COLO668 (cell line): ENCODE data around the gene GPR17.

ENCODE experiments used
- DNase-seq: peaks from one replicate; lab custom pipeline; 2025; ENCODE audit not compliant: unreplicated experiment; lab: John Stamatoyannopoulos, UW

The GPR17 gene

DNA sequence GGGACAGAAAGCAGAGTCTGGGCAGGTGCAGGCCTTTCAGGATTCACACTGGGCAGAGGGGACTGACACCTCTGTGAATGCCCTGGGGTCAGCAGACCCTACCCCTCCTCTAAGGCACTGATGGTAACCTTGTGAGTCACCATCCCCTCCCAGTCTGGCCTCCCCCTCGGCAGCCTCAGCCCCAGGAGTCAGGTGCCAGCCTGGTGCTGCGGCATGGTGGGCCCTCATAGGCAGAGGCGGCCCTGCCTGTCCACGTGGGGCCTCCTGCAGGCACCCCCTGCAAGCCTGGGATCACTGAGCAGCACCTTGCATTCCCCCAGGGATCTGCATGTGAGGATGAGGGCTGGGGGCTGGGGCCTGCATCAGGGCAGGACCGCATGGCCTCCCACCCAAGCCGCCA, 4.8 kb upstream of the GPR17 start:
- DNase-seq: no peak

DNA sequence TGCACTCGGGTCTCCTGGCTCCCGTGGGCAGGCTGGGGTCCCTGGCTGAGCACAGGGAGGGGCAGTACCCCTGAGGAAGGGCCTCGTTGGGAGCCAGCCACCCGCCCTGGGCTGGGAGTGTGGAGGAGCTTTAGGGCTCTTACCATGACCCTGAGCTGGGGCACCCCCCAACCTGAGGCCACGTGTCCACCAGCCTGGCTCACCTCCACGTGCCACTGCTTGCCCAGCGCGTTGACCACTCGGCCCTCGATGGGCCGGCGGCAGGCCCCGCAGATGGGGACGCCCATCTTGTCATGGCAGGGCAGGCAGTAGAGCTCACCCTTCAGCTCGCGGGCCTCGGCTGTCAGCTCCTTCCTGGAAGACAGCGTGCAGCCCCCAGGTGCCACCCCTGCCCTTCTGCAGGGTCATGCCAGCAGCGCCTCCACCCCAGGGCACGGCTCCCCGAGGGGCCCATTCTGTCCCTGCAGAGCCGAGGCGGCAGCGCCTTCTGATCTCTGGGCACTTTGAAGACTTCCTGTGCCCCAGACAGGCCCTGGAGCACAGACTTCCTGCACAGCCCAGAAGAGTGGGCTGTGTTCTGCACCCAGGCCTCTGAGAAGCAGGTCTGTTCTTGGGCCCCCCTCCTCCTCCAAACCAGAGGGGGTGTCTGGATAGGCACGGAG, 4.0 kb upstream of the GPR17 start:
- DNase-seq: no peak

DNA sequence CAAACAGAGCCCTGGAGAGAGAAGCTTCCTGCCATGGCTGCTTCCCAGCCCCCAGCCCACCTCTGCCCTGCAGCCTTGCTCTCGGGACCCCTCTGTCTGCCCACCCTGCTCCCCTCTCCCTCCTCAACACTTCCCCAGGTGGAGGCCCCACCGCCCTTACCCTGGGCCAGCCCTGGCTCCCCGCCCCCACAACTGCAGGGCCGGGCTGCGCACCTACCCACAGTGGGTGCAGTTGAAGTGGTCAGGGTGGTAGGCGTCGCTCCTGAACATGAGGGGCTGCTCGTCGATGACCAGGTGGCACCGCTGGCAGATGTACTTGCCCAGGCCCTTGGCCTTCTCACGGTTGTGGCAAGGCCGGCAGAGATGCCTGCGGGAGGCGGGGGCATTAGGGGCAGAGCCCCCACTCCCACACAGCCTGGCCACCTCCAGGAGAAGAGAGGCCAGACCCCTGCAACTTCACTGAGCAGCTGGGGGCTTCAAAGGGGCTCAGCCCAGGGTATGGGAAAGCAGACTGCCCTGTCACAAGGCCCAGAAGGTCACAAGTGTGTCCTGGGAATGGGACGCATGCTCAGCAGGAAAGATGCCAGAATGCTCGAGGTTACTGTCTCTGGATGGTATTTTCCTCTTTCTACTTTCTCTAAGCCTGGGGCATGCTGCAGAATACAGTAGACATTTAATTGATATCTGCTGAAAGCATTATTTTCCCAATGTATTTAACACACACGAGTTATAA, 3.1 kb upstream of the GPR17 start:
- no peak for DNase-seq

DNA sequence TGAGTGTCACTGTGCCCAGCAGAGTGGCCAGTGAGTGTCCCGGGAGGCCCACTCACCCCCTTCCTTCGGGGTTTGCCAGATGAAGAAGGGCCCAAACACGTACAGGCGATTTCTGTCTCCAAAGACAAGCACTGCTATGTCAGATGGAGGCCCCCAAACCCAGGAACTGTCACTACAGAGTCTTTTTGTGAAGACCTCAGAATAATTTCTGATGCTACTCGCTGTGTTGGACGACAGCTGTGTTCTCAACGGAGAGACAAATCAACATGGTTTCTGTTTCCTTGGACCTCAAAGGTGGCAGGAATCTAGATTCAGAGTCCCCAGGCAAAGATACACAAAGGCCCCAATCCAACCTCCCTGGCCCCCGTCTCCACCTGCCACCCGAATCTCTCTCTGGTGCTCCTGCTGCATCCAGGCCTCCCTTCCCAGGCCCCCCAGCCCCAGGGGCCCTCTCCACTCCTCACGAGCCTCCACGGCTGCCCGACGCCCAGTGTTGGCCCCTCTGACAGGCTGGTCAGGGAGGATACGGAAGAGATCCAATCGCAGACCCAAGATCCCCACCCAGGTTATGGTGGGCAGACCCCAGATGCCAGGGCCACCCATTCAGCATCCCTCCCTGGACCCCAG, 2.4 kb upstream of the GPR17 start:
- DNase-seq: no peak

DNA sequence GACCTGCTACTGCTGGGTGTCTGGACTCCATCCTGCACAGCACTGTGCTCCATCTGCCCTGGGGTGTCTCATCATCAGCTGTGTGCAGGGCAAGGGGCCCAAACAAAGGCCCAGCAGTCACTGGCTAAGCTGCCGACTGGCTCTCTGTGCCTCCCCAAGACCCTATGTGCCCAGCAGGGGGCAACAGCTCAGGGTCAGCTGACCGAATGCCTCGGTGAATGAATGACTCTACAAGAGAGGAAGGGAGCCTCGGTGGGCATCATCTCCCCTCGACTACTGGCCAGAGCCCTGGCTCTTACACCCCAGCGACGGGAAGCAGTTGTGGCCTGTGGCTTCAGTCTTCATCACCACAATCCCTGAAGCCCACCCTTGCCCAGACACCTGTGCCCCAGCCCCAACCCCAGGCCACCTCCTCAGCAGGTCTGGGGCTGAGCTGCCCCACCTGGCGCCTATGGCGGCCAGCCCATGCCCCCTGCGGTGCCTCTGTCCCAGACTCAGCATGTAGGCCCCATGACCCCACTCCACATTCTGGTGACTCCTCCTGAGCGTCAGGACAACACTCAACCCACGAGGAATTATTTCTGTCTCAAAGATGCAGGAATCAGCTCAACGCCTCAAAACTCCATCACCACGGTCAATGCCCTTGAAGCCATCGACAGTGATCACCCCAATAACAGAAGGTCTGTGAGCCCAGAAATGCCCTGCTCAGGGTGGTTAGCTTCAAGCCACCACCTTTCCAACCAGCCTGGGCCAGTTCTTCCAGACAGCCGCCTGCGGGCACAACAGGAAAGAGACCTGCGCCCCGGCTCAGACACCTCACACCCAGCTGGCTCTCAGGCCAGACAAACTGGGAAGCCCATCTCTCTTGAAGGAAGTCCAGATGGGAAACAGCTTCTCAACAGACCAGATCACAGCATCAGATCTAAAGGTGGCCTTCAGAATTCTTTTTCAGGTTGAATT, 1.6 kb upstream of the GPR17 start:
- DNase-seq: peak; percentile 31

DNA sequence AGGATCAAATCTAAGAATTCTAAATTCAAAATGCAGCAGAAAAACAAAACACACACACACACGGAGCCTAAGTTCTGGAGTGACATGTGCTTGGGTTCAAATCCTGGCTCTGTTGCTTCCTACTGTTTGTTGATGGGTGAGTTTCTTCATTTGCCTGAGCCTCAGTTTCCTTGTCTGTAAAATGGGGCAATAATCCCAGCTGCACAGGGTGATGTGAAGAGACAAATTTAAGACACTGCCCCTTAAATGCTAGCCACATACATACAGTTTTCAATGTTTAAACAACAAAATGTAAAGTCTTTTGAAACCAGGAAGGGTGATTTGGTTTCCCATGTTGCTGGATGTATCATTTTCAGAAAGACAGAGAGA, 943 bp upstream of the GPR17 start:
- no peak for DNase-seq

DNA sequence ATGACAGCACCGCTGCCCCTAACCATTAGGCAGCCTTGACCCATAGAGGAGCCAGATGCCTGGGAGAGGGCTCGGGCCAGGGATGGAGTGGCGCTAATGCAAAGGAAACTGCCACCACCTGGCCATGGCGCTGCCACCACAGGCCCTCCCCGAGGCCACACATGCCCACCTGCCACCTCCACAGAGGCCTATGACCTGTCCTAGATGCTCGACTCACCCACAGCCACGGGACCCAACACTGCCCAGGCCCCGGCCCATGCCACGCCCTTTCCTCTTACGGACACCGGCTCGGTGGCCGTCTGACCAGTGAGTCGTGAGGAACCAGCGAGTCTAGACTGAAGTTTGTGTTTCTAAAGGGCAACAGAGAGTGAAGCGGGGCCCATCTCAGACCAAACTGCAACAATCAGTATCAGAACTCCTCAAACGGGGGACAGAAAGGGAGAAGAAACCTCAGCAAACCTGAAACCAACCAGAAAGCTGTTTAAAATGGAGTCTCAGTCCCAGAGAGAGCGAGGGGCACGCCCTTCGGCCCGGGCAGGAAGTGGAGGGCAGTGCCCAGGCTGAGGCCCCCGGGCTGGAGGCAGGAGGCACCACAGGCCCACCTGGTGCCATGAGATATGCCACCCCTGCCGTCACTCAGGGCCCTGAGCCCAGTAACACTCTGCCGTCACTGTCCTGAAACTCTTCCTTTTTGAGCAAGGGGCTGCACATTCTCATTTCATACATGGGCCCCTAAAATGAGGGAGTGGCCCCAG, 711 bp downstream of the GPR17 start:
- no peak for DNase-seq

DNA sequence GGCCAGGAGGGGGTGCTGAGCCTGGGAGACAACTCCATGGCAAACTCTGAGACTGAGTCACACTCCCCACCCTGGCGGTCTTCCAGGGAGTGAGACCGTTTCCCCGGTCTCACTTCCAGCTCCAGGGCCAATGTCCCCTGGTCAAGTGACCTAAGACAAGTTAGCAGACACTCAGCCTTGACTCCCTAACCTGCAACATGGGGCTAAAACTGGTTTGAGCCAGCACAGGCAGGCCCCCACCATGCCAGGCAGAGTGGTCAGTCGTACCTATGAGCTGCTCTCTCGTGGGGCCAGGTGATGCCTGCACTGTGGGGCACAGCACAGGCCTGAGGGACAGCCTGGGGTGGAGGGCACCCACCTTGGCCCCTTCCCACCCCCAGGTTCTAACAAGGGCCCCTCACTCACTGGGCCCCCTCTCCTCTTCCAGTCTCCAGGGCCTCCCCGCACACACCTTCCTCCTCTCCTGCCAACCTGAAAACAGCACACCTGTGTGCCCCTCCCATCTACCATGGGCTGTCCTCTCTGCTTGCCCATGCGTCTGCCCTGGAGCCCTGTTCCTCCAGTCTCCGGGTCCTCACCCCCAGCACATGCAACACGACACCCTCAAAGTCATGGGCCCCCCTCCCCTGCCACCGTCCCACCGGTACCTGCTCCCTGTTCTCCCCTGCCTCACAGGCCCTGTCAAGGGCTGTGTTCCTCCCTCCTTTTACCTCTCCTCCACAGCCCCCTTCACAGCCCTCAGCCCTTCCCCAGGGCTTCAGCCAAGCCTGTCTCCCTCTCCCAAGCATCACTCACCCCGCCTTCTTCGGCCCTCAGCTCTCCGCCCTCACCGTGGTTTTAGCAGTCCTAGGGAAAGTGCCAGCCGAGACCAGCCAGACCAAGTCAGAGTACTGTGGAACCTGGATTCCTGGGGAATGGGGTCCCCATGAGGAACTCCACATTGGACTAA, 1.6 kb downstream of the GPR17 start:
- DNase-seq: no peak

DNA sequence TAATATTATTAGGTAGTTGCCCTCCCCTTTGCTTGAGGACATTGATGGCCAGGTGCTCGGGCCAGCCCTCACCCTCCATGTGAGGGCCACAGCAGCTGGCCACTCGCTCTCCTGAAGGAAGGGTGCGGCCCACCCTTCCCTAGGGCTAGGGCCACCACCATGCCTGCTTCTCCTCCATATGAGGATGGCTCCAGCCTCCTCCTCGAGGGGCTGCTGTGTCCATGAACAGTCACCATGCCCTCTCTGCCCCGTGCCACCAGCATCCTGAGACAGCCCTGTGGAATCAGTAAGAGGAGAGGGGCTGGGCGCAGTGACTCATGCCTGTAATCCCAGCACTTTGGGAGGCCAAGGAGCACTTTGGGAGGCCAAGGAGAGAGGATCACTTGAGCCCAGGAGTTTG, 2.4 kb downstream of the GPR17 start:
- no peak for DNase-seq

DNA sequence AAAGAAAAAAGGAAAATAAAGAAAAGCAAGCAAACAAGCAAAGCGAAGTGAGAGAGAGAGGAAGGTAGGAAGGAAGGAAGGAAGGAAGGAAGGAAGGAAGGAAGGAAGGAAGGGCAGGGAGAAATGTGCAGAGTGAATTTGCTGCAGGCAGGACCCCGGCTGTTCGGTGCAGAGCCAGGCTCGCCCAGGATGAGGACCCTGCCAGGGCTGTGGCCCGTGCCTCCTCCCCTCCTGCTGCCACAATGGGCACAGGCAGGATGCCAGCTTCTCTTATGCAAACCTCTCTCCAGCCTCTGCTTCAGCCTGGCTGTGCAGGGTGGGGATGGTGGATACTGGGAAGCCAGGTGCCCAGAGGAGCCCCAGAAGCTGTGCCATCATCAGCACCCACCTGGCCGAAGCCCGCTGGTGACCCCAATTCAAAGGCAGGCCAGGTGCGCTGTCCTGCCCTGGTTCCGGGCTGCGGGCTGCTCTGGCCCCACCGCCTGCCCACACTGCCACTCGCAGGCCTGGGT, 3.2 kb downstream of the GPR17 start:
- no peak for DNase-seq

DNA sequence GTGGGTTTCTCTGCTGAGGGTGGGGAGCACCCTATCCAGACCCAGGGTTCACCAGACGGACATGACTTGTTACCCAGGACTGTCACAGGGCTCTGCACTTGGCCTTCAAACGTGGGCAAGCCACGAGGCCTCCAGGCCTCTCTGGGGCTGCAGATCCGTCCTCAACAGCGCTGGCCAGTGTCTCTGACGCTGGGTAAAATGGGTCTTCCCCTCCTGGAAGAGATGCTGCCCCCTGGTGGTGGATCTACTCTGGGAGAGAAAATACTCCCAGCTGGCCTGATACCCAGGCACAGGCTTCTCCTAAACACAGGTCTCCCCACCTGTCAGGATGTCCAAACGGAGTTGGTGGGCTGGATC, 3.7 kb downstream of the GPR17 start:
- peak; percentile 85 for DNase-seq

DNA sequence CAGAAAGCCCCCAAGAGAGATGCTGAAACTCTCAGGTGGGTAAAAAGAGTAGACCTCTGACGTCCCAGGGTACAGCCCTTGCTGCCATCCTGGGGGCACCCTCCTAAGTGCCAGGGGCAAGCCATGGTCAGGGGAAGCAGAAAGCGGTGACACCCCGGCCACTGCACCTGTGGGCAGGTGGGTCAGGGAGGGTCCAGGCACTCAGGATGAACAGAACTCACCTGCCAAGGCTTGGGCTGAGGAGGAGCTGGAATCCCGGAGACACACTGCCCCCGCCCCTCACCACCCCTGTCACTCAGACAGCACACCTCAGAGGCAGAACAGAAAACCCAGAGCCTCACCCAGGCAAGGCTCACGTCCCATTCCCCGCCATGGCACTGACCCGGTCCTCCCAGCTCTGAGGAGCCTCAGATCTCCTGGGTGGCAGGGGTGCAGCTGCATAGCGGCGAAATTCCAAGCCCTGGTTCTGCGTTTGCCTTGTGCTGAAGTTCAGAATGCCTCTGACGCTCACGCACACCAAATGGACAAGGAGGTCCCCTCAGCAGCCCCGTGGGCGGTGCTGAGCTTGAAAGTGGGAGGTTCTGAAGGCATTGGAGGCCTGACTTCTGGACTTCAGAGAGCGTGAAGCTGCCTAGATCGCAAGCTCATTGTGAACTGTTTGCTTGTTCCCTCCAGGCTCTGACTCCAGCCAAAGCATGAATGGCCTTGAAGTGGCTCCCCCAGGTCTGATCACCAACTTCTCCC, 4.3 kb downstream of the GPR17 start:
- DNase-seq: no peak

DNA sequence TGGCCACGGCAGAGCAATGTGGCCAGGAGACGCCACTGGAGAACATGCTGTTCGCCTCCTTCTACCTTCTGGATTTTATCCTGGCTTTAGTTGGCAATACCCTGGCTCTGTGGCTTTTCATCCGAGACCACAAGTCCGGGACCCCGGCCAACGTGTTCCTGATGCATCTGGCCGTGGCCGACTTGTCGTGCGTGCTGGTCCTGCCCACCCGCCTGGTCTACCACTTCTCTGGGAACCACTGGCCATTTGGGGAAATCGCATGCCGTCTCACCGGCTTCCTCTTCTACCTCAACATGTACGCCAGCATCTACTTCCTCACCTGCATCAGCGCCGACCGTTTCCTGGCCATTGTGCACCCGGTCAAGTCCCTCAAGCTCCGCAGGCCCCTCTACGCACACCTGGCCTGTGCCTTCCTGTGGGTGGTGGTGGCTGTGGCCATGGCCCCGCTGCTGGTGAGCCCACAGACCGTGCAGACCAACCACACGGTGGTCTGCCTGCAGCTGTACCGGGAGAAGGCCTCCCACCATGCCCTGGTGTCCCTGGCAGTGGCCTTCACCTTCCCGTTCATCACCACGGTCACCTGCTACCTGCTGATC, 4.9 kb downstream of the GPR17 start:
- no peak for DNase-seq

DNA sequence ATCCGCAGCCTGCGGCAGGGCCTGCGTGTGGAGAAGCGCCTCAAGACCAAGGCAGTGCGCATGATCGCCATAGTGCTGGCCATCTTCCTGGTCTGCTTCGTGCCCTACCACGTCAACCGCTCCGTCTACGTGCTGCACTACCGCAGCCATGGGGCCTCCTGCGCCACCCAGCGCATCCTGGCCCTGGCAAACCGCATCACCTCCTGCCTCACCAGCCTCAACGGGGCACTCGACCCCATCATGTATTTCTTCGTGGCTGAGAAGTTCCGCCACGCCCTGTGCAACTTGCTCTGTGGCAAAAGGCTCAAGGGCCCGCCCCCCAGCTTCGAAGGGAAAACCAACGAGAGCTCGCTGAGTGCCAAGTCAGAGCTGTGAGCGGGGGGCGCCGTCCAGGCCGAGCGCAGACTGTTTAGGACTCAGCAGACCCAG, 5.4 kb downstream of the GPR17 start:
- no peak for DNase-seq

DNA sequence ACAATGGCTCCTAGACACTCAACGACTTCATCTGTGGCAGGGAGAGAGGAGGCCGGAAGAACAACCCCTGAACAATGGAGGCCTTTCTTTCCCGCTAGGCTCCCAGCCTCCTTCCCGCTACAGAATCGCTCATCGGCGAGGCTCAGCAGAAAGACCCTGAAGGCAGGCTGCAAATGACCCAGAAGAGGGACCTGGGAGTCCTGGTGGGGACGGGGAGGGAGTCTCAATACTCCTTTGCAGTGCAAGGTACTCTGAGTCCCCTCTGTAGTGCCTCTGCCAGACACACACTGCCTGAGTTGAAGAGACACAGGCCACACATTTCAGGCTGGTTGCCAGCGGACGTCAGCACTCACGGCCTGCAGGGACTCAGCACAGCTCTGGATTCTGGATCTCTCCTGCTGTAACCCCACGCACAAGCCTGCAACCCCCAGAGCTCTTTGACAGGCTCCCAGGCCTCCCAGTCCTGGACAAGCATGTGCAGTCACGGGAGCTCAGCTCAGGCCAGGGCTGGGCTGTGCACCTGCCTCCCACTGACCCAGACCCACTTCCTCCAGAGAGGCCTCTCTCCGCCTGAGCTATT, 6.1 kb downstream of the GPR17 start:
- no peak for DNase-seq

DNA sequence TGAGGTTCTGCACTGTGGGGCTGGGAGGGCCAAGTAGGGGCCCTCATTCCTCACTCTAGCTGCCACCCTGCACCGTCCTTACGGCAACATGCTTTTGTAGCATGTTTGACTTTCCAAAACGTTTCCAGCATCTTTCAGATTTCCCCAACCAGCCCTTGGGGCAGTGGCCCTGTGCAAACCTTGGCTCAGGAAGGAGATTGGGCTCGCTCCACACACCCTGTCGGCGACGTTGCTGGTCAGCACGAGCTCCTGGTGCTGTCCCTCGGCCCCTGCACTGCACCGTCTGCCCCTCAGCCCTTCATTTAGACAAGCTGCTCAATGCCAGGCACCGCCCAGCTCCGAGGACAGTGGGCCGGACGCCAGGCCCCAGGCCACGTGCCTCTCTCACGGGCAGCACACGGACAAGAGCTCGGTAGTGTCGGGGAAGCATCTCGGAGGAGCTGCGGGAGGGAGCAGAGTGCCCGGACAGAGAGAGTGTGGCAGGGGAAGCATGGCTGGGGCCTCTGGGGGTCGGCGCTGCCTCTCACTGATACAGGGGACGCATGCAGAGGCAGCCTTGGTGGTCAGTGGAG, 6.9 kb downstream of the GPR17 start:
- no peak for DNase-seq

DNA sequence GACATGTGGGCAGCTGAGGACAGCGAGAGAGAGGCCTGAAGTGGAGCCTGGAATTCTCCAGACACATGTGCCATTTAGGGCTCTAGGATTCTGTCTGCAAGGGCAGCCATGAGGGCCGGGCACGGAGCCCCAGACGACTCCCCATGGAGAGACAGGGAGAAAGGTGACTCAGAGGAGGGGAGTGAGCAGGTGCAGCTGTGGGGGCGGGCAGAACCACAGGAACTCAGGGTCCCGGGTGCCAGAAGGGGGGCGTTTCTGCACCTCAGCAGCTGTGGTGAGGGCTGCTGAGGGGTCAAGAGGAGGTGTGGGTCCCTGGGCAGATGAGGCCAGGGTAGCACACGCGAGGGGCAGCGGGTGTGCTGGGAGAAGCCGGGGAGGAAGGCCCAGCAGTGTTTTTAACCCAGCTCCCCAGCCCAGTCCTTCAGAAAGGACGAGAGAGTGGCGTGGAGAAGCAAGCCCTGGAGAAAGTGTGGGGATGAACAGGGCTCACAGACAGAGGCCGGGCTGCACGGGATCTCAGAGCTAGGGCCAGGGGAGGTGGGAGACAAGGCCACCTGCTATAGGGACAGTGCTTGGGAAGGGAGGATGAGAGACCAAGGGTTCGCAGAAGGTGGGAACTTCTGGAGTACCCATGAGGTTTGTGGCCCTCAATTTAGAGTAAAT, 7.6 kb downstream of the GPR17 start:
- DNase-seq: peak; percentile 14
